ENCODE data around the gene RPTOR.

RPTOR gene

GRCh38 chr17:80948976-80949450 is 404.4 kb downstream of the RPTOR start:
- no peak overlapping the region for H3K27ac ChIP-seq (ENCODE audit: extremely low read depth, low read depth, low read length)
- peaks cover 5 to 53% of the 10 kb centered on the region in 2 experiments; a peak in 2 of 3 replicates for H3K36me3 ChIP-seq (ENCODE audit: control insufficient read depth in 2 of 2, insufficient read depth in 1 of 2, low read length in 2 of 2)
- no peak for TF ChIP-seq ZNF175 (tag by site-specific recombination; IDR thresholded peaks at IDR 0.05)
- no peak for TF ChIP-seq ZNF624 (tag by site-specific recombination; IDR thresholded peaks at IDR 0.05)
- TF ChIP-seq SP7 (tag by site-specific recombination; IDR thresholded peaks at IDR 0.05), result no peak
- TF ChIP-seq REST (tag by site-specific recombination; IDR thresholded peaks at IDR 0.05), result no peak
- no peak for TF ChIP-seq ZNF146 (tag by site-specific recombination; IDR thresholded peaks at IDR 0.05)
- no peak for TF ChIP-seq ZNF585B (tag by site-specific recombination; IDR thresholded peaks at IDR 0.05)
- TF ChIP-seq YY2 (tag by site-specific recombination; IDR thresholded peaks at IDR 0.05), result no peak
- TF ChIP-seq ZNF843 (tag by site-specific recombination; IDR thresholded peaks at IDR 0.05), result no peak
- no peak for TF ChIP-seq ZNF140 (tag by site-specific recombination; IDR thresholded peaks at IDR 0.05)
- TF ChIP-seq, protein P1, sequence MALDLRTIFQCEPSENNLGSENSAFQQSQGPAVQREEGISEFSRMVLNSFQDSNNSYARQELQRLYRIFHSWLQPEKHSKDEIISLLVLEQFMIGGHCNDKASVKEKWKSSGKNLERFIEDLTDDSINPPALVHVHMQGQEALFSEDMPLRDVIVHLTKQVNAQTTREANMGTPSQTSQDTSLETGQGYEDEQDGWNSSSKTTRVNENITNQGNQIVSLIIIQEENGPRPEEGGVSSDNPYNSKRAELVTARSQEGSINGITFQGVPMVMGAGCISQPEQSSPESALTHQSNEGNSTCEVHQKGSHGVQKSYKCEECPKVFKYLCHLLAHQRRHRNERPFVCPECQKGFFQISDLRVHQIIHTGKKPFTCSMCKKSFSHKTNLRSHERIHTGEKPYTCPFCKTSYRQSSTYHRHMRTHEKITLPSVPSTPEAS (tag by site-specific recombination; IDR thresholded peaks at IDR 0.05), result no peak
- TF ChIP-seq ZNF404 (tag by site-specific recombination; IDR thresholded peaks at IDR 0.05), result no peak
- TF ChIP-seq ZNF16 (tag by site-specific recombination; IDR thresholded peaks at IDR 0.05; ENCODE audit: low read depth), result no peak
- no peak for TF ChIP-seq YY1 (tag by site-specific recombination; IDR thresholded peaks at IDR 0.05)
- H3K4me3 ChIP-seq (ENCODE audit: low read depth, low read length), result no peak overlapping the region
- no peaks in the 10 kb centered on the region for H3K9me3 ChIP-seq (ENCODE audit: control insufficient read depth, insufficient read depth, low read depth, low read length)
- no peaks in the 10 kb centered on the region for H3K4me1 ChIP-seq (ENCODE audit: control insufficient read depth, insufficient read depth, low read length)
- POLR2A ChIA-PET, result no interaction called here
- CTCF ChIA-PET, result no interaction called here

DNA sequence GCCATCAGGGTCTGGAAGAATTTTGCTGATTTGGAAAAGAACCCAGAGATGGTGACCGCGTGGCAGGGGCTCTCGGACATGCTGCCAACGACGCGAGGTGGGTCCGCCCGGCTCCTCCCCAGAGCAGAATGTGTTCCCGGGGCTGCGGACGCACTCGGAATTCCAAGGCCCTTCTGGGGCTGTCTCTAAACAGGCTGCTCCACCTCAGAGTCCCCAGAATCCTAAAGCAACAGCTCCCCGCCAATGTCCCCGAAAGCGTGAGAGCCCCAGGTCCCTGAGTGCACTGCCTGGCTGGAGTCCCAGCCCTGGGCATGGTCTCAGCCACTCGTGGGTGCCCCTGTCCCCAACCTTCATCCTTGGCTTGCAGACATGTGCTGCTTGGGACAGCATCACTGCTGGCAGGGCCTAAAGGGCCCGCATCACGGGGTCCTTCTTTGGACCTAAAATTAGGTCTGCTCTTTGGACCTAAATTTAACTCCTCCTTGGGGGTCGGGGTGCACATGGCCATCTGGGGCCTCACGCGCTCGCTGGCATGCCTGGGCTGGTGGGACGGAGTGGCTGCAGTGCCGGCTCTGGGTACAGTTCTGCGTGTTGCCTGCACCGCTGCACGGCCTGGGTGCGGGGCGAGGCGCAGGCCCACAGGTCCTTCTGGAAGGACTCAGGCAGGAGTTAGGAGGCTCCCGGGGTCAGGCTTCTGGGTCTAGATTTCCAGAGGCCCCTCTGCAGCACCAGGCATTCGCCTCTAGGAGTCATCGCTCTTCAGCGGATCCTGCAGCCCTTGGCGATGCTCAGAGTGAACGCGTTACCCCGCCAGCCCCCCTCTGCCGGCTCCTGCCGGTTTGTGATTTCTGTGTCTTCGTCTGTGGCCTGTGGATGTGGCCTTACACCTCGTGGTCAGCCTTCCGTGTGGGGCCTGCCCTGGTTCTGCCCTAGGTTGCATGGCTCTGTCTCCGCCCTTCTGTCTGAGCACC is 405.1 kb downstream of the RPTOR start:
- H3K9me3 ChIP-seq (ENCODE audit: control insufficient read depth, insufficient read depth, low read depth, low read length), result no peaks in the 10 kb centered on the region
- peaks cover 5 to 53% of the 10 kb centered on the region in 2 experiments; a peak in 2 of 3 replicates for H3K36me3 ChIP-seq (ENCODE audit: control insufficient read depth in 2 of 2, insufficient read depth in 1 of 2, low read length in 2 of 2)
- H3K4me3 ChIP-seq (ENCODE audit: low read depth, low read length), result no peak overlapping the region
- POLR2A ChIA-PET, result no interaction called here
- no peaks in the 10 kb centered on the region for H3K4me1 ChIP-seq (ENCODE audit: control insufficient read depth, insufficient read depth, low read length)
- CTCF ChIA-PET, result no interaction called here
- H3K27ac ChIP-seq (ENCODE audit: extremely low read depth, low read depth, low read length), result 0 out of 2 replicates have a peak overlapping the region, but pooled peaks have one; percentile 16
- no peak for TF ChIP-seq KLF9 (tag by site-specific recombination; IDR thresholded peaks at IDR 0.05; ENCODE audit: low read depth)
- TF ChIP-seq, protein P2, sequence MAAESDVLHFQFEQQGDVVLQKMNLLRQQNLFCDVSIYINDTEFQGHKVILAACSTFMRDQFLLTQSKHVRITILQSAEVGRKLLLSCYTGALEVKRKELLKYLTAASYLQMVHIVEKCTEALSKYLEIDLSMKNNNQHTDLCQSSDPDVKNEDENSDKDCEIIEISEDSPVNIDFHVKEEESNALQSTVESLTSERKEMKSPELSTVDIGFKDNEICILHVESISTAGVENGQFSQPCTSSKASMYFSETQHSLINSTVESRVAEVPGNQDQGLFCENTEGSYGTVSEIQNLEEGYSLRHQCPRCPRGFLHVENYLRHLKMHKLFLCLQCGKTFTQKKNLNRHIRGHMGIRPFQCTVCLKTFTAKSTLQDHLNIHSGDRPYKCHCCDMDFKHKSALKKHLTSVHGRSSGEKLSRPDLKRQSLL (tag by site-specific recombination; IDR thresholded peaks at IDR 0.05), result no peak
- no peak for TF ChIP-seq ZNF843 (tag by site-specific recombination; IDR thresholded peaks at IDR 0.05)
- TF ChIP-seq ZSCAN30 (tag by site-specific recombination; IDR thresholded peaks at IDR 0.05), result no peak
- TF ChIP-seq EGR2 (tag by site-specific recombination; IDR thresholded peaks at IDR 0.05; ENCODE audit: low read depth), result no peak
- no peak for TF ChIP-seq ZNF23 (tag by site-specific recombination; IDR thresholded peaks at IDR 0.05; ENCODE audit: borderline replicate concordance)
- no peak for TF ChIP-seq ZNF248 (tag by site-specific recombination; IDR thresholded peaks at IDR 0.05)
- no peak for TF ChIP-seq ZNF37A (tag by site-specific recombination; IDR thresholded peaks at IDR 0.05)
- TF ChIP-seq ZNF214 (tag by site-specific recombination; IDR thresholded peaks at IDR 0.05; ENCODE audit: borderline replicate concordance), result no peak
- TF ChIP-seq, protein P1 (tag by site-specific recombination; IDR thresholded peaks at IDR 0.05), result no peak
- TF ChIP-seq ZNF549 (tag by site-specific recombination; IDR thresholded peaks at IDR 0.05), result no peak
- no peak for TF ChIP-seq ZNF391 (tag by site-specific recombination; IDR thresholded peaks at IDR 0.05; ENCODE audit: borderline replicate concordance, low read depth)
- no peak for TF ChIP-seq OSR2 (tag by site-specific recombination; IDR thresholded peaks at IDR 0.05)
- TF ChIP-seq KLF17 (tag by site-specific recombination; IDR thresholded peaks at IDR 0.05), result no peak
